ENCODE measurements around the gene UPK2. TPM values are rescaled to one million over a fixed set of nuclear protein-coding genes. Genes with fewer than 3 reads are reported as not detected.

The UPK2 gene
- total and polyA plus RNA-seq, 2 of the 13 experiments (the other 11 are each of a cell fraction or from before 2014, with no cell fraction given), result not detected

DNA sequence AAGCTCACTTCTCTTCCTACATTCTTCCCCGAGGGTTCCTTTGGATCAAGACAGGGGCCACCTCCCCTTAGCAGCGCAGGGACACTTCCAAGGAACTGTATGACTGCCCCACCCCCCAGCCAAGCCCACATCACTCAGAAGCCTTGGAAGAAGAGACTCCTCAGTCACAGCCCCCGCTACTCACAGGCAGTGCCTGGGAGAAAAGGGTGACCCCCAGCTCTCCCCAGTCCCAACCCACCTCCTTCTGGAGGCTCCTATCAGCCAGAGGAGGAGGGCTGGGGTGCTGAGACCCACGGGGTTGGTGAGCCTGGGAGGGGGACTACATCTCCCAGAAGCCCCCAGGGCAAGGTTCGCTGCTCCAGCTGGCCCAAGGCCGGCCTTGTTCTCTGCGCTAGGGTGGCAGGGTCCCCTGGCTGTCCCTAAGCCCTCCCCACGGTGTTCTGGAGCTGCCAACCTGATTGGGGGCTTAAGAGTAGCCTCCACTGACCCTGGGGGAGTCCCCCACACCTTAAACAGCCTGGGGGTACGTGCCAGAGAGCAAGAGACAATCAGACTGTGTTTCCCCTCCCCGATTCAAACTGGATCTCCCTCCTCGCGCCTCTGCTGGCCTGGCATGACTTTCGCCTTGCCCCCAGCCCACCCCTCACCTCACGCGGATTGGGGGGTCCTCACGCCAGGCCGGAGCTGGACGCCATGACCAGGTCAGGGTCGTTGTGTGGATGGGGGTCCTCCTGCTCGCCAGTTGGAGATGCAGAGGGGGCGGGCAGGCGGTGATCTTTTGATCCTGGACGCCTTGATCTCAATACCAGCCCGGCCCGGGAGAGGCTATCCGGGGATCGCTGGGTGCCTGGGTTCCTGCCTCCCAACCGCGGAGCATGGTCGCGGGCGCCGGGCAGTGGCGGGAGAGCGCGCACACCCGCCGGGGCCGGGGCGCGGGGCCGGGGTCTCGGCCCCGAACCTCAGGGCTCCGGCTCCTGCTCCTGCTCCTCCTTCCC is 31.2 kb upstream of the UPK2 start (continued):
- TF ChIP-seq, protein P1, sequence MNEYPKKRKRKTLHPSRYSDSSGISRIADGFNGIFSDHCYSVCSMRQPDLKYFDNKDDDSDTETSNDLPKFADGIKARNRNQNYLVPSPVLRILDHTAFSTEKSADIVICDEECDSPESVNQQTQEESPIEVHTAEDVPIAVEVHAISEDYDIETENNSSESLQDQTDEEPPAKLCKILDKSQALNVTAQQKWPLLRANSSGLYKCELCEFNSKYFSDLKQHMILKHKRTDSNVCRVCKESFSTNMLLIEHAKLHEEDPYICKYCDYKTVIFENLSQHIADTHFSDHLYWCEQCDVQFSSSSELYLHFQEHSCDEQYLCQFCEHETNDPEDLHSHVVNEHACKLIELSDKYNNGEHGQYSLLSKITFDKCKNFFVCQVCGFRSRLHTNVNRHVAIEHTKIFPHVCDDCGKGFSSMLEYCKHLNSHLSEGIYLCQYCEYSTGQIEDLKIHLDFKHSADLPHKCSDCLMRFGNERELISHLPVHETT (CRISPR knock-in tag; conservative IDR thresholded peaks at IDR 0.05), result no peak
- TF ChIP-seq, protein P2, sequence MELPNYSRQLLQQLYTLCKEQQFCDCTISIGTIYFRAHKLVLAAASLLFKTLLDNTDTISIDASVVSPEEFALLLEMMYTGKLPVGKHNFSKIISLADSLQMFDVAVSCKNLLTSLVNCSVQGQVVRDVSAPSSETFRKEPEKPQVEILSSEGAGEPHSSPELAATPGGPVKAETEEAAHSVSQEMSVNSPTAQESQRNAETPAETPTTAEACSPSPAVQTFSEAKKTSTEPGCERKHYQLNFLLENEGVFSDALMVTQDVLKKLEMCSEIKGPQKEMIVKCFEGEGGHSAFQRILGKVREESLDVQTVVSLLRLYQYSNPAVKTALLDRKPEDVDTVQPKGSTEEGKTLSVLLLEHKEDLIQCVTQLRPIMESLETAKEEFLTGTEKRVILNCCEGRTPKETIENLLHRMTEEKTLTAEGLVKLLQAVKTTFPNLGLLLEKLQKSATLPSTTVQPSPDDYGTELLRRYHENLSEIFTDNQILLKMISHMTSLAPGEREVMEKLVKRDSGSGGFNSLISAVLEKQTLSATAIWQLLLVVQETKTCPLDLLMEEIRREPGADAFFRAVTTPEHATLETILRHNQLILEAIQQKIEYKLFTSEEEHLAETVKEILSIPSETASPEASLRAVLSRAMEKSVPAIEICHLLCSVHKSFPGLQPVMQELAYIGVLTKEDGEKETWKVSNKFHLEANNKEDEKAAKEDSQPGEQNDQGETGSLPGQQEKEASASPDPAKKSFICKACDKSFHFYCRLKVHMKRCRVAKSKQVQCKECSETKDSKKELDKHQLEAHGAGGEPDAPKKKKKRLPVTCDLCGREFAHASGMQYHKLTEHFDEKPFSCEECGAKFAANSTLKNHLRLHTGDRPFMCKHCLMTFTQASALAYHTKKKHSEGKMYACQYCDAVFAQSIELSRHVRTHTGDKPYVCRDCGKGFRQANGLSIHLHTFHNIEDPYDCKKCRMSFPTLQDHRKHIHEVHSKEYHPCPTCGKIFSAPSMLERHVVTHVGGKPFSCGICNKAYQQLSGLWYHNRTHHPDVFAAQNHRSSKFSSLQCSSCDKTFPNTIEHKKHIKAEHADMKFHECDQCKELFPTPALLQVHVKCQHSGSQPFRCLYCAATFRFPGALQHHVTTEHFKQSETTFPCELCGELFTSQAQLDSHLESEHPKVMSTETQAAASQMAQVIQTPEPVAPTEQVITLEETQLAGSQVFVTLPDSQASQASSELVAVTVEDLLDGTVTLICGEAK (IDR thresholded peaks at IDR 0.05), result no peak
- TF ChIP-seq, protein P2 (CRISPR knock-in tag; IDR thresholded peaks at IDR 0.05), result no peak
- TF ChIP-seq KLF12 (CRISPR knock-in tag; IDR thresholded peaks at IDR 0.05; ENCODE audit: borderline replicate concordance) (no peak), AGO1 (IDR thresholded peaks at IDR 0.05; ENCODE audit: low read depth, low read length, poor library complexity, severe bottlenecking) (no peak), ZIK1 (CRISPR knock-in tag; IDR thresholded peaks at IDR 0.05; ENCODE audit: borderline replicate concordance, low read depth) (no peak), FOXK2 (IDR thresholded peaks at IDR 0.05) (no peak), BORCS8-MEF2B (CRISPR knock-in tag; IDR thresholded peaks at IDR 0.05) (no peak), DPF2 (CRISPR knock-in tag; IDR thresholded peaks at IDR 0.05; ENCODE audit: borderline replicate concordance, low read depth) (no peak), PHF20 (CRISPR knock-in tag; IDR thresholded peaks at IDR 0.05) (no peak)
- TF ChIP-seq, protein P3, sequence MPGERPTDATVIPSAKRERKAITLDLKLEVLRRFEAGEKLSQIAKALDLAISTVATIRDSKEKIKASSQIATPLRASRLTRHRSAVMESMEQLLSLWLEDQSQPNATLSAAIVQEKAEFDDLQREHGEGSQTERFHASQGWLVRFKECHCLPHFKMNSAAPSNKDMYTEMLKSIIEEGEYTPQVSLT (CRISPR knock-in tag; IDR thresholded peaks at IDR 0.05; ENCODE audit: borderline replicate concordance, low read depth), result no peak
- TF ChIP-seq, protein P4, sequence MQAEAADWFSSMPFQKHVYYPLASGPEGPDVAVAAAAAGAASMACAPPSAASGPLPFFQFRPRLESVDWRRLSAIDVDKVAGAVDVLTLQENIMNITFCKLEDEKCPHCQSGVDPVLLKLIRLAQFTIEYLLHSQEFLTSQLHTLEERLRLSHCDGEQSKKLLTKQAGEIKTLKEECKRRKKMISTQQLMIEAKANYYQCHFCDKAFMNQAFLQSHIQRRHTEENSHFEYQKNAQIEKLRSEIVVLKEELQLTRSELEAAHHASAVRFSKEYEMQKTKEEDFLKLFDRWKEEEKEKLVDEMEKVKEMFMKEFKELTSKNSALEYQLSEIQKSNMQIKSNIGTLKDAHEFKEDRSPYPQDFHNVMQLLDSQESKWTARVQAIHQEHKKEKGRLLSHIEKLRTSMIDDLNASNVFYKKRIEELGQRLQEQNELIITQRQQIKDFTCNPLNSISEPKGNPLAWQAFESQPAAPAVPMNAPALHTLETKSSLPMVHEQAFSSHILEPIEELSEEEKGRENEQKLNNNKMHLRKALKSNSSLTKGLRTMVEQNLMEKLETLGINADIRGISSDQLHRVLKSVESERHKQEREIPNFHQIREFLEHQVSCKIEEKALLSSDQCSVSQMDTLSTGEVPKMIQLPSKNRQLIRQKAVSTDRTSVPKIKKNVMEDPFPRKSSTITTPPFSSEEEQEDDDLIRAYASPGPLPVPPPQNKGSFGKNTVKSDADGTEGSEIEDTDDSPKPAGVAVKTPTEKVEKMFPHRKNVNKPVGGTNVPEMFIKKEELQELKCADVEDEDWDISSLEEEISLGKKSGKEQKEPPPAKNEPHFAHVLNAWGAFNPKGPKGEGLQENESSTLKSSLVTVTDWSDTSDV (CRISPR knock-in tag; IDR thresholded peaks at IDR 0.05), result no peak
- TF ChIP-seq, protein P5, sequence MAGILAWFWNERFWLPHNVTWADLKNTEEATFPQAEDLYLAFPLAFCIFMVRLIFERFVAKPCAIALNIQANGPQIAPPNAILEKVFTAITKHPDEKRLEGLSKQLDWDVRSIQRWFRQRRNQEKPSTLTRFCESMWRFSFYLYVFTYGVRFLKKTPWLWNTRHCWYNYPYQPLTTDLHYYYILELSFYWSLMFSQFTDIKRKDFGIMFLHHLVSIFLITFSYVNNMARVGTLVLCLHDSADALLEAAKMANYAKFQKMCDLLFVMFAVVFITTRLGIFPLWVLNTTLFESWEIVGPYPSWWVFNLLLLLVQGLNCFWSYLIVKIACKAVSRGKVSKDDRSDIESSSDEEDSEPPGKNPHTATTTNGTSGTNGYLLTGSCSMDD (CRISPR knock-in tag; IDR thresholded peaks at IDR 0.05), result no peak

Measured in HepG2 (cell line).